Measurements from ENCODE around the gene BLOC1S2.
"Not testable (repeated sequence)": the region's sequence is repeated elsewhere in the genome, so short reads cannot be mapped to it uniquely, and the experiment has no call there.

Gene BLOC1S2

DNA sequence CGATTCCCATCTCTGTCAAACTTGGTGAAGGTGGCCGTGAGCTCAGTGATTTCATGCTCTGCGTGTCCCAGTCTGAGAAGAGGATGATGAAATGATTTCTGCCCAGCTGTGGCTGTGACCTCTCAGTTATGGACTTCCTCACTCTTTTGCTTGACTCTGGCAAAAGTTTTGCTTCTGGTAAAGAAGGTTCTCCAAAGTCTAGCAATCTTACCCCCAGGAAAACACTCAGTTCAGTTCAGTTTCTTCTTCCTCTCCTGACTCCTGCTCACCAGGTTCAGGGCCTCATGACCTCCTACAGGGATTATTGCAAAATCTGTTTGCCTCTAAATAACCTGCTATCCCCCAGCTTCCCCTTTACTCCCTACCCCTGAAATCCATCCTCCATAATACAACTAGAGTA lies 4.9 kb upstream of the BLOC1S2 start:
- no peak for DNase-seq (ENCODE audit: low read depth, low spot score)

DNA sequence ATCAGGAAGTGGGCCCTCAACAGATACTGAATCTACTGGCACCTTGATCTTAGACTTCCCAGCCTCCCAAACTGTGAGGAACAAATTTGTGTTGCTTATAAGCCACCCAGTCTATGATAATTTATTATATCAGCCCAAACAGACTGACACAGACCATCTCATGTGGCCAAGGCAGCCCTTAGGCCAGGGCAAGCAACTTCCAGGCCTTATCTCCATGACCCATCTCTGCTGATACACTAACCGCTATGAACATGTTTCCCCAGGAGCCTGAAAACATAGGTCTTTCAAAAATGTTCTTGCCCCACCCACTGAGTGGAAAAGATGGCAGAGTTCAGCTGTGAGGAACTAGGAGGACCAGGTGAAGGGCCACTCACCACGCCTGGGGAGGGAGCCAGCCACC lies 3.2 kb upstream of the BLOC1S2 start:
- no peak for DNase-seq (ENCODE audit: low read depth, low spot score)

DNA sequence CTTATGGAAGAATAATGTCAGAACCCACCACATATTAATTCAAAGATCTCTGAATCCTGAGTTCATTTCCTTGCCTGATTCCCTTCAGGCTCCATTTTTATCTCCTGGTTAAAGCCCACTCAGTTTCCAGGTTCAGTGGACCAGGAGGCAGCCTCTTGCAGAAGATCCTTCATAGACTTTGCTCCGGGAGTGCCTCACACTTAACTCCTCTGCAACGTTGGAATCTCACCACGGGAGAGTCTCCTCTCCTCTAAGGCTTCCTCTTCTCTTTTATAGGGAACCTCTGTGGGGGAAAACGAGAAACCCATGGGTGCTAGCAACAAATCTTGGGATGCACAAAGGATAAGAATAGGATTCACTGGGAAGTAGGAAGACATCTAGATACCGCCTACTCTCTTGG lies 1.7 kb upstream of the BLOC1S2 start:
- no peak for DNase-seq (ENCODE audit: low read depth, low spot score)

DNA sequence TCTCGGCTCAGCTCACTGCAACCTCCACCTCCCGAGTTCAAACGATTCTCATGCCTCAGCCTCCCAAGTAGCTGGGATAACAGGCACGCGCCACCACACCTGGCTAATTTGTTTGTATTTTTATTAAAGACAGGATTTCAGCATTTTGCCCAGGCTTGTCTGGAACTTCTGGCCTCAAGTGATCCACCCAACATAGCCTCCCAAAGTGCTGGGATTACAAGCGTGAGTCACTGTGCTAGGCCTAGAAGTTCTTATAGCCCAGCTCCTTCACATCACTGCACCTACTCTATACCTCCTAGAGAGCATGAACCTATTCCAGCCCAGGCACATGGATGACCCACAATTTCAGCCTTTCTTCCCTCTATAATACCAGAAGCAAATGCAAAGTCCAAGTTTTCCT lies 1.3 kb upstream of the BLOC1S2 start:
- no peak for DNase-seq (ENCODE audit: low read depth, low spot score)

DNA sequence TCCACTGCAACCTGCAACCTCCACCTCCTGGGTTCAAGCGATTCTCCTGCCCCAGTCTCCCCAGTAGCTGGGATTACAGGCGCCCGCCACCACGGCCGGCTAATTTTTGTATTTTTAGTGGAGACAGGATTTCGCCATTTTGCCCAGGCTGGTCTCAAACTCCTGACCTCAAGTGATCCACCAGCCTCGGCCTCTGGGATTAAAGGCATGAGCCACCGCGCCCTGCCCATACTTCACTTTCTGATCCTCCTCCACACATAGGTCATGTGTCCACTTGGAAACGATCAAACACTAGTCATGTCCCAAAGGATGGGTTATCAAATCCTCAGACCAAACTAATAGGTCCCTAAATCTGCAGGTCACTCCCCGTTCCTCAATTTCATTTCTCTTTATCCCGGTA lies 1.2 kb downstream of the BLOC1S2 start:
- not testable (repeated sequence) for DNase-seq (ENCODE audit: low read depth, low spot score)

DNA sequence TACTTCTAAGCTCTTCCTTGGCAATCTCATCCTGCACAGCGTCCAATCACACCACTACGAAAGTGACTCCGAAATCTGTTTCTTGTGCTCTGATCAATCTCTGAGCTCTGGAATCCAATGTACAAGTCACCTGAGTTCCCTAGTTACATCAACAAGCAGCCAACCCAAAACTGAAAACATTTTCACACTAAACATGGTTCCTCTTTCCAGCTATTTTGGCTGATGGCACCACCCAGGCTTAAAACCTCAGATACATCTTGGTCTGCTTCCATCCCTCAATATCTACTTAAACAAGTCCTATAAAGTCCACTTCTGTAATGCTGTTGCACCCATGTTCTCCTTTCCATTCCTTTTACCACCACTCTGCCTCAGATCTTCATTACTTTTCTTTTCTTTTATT lies 3.6 kb downstream of the BLOC1S2 start:
- DNase-seq (ENCODE audit: low read depth, low spot score): no peak

DNA sequence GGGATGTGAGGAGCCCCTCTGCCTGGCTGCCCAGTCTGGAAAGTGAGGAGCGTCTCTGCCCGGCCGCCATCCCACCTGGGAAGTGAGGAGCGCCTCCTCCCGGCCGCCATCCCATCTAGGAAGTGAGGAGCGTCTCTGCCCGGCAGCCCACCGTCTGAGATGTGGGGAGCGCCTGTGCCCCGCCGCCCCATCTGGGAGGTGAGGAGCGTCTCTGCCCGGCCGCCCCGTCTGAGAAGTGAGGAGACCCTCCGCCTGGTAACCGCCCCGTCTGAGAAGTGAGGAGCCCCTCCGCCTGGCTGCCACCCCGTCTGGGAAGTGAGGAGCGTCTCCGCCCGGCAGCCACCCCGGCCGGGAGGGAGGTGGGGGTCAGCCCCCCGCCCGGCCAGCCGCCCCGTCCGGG lies 9.5 kb downstream of the BLOC1S2 start:
- DNase-seq (ENCODE audit: low read depth, low spot score): not testable (repeated sequence)

DNA sequence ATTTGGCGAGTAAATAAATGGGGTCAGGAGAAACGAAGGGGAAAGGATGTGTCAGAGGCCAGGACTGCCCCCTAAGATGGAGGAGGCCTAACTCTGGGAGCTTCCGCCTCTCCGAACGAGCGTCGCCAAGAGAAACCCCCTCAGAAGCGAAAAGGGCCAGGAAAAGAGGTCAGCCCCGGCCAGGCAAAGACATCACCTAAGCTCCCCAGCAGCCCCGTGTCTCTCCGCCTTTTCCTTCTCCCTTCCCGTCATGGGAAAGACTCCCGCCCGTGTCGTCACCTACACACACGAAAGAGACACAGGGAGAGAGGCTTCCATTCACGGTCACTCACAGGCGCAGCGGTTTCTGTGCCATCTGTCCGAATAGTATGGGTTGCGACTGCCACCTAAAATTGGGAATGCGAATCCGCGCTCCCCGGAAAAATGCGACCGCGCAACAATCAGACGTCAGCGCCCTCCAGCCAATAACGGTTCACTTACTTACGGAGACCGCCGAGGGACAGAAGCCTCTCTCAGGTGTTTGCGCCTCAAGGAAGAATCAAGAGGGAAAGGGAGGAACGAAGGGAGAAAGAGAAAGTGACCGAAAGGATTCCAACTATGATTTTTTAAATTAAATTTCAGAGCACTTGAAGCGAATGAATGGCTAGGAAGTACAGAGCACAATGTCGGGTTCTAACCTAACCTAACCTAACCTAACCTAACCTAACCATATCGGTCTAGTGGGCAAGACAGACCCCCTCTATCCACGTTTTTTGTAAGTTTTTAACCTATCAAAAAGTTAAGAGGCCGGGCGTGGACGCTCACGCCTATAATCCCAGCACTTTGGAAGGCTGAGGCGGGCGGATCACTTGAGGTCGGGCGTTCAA lies 19.0 kb downstream of the BLOC1S2 start, which contains the start of gene CWF19L1:
Gene CWF19L1, minus strand, starts transcription at position 400 of the 866 bp plus-strand sequence. Its CDS starts 45 bp downstream, at position 355.
- peak; percentile 69 for DNase-seq (ENCODE audit: low read depth, low spot score)

DNA sequence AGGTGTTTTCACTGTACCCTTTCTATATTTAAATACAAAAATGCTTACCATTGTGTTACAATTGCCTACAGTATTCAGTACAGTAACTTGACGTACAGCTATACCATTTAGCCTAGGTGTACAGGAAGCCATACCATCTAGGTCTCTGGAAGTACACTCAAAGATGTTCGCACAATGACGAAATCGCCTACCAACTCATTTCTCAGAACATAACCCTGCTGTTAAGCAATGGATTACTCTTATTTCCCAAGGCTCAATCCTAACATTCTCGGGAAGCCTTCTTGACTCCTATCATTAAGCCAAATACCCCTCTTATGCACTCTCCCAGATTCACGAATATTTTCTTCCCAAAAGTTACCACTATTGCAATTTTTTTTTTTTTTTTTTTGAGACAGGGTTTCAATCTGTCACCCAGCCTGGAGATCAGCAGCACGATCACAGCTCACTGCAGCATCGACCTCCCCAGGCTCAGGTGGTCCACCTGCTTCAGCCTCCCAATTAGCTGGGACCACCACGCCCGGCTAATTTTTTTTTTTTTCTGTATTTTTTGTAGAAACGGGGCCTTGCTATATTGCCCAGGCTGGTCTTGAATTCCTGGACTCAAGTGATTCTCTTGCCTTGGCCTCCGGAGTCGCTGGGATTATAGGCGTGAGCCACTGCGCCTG lies 20.5 kb downstream of the BLOC1S2 start:
- DNase-seq (ENCODE audit: low read depth, low spot score): no peak

DNA sequence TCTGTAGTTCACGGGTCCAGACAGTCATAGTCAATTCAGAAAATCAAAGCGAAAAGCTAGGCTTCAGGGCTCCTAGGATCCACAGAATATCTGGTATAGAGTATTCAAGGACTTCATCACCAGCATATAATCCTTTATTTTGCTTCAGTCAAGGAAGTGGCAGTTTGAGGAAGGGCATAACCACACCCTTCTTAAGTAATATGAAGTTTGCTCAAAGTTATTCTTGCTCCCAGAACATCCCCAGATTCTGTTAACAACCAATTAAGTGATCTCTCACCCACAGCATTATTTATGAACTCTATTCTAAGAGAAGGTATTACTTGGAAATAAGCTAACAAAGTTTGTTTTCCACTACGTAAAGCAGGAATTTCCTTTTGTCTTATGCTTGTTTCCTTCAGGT lies 32.3 kb downstream of the BLOC1S2 start:
- no peak for DNase-seq (ENCODE audit: low read depth, low spot score)

DNA sequence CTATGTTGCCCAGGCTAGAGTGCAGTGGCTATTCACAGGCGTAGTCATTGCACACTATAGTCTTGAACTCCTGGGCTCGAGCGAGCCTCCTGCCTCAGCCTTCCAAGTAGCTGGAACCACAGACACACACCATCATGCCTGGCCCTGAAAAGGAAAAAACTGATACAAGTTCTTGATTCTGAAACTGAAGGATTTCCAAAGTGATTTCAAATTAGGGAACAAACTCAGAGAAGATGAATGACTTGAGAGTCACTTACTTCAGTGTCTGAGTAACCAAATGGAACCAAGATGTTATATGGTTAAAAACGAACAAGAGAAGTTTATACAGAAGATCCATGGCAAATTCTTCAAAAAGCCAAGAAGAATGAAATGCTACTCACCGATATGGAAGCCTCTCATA lies 33.4 kb downstream of the BLOC1S2 start:
- DNase-seq (ENCODE audit: low read depth, low spot score): no peak

DNA sequence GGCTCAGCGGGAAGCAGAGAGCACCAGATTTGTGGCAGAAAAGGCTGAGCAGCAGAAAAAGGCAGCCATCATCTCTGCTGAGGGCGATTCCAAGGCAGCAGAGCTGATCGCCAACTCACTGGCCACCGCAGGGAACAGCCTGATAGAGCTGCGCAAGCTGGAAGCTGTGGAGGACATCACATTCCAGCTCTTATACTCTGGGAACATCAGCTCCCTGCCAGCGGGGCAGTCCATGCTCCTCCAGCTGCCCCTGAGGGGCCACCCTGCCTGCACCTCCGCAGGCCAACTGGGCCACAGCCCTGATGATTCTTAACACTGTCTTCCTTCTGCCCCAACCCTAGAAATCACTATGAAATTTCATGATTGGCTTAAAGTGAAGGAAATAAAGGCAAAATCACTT lies 37.7 kb downstream of the BLOC1S2 start:
- DNase-seq (ENCODE audit: low read depth, low spot score): no peak

DNA sequence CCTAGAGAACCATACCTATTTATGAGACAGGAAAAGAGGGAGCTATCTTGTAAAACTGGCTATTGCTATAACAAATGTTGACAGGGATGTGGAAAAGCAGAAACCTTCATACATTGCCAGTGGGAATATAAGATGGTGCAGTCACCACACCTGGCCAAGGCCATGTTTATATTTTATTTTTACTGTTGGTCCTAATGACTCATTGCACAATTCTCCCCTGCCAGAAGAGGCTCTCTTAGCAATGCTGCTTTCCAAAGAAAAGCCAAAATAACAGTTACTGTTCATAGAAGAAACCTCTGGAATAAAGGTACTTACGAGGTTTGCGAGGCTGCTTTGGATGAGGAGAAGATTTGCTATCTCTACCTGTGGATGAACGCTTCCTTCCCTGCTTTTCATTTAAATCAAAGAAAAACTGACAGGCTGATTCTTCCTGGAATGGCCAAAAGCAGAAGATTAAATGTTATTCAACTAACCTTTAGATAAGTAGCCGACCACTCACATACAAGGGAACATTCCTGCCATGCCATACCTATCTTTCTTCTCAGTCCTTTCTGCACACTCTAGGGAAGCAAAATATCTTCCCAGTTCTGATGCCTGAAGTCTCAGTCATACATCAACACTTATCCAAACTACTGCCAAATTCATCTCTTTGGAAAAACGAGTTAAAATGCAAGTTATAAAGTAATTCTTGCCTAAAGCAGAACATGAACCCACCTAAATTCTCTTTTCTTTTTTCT lies 40.8 kb downstream of the BLOC1S2 start:
- DNase-seq (ENCODE audit: low read depth, low spot score): no peak

DNA sequence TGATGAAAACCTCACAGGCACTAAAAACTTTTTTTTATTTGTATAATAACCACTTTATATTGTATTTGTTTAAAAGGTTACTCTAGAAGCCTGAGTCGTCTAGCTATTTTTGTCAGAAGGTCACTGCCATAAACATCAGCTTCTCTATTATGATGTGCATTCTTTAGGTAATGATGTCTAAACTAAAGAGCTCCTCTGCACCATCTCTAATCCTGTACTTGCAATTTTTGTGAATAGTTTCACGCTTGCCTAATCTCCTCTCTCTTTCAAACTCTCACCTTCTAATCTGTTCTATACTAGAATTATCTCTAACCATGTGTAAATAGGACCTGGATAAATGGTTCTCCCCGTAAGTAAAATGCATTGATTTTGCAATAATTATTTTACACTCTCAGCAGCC lies 46.6 kb downstream of the BLOC1S2 start:
- no peak for DNase-seq (ENCODE audit: low read depth, low spot score)

DNA sequence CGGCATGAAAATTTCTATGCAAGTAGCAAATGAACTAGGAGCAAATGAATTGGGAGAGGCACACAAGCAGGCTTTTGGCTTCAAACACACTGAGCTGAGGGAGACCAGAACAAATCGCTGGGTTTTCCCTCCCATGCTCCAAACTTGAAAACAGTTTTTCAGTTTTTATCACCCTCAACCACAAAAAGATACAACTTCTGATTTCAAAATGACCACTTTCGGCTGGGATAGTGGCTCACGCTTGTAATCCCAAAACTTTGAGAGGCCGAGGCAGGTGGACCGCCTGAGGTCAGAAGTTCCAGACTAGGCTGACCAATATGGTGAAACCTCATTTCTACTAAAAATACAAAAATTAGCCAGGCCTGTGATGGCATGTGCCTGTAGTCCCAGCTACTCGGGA lies 48.1 kb downstream of the BLOC1S2 start:
- DNase-seq (ENCODE audit: low read depth, low spot score): no peak

DNA sequence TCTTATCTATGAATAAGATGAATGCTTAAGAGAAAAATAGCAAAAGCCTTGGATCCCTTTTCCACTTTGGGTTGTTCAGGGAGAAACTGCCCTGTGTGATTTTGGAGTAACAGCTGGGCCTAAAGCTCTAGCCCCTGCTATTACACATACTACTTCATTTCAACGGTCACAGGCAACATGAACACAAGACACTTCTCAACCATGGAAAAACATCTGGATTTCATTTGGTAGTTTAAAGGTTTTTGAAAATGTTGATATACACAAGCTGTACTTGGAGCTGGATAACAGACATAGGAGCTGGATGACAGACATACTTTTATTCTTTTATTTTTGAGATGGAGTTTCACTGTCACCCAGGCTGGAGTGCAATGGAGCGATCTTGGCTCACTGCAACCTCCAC lies 54.4 kb downstream of the BLOC1S2 start:
- DNase-seq (ENCODE audit: low read depth, low spot score): no peak

DNA sequence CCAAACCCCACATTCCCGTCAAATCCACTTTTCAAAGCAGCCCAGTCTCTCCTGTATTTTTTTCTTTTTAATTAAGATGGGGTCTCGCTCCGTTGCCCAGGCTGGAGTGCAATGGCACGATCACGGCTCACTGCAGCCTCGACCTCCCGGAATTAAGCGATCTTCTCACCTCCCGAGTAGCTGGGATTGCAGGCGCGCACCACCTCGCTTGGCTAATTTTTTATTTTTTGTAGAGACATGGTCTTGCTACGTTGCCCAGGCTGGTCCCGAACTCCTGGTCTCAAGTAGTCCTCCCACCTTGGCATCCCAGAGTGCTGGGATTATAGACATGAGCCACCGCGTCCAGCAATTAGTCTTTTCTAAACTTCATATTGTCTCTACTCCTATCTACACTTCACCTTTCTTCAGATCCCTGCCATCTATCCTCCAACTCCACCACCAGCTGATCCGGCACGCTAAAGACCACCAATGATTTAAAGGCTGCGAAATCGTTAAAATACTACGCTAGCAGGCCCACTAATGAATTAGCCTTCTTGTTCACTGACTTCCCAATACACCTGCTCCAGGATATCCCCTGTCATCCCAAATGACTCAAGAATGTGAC lies 56.6 kb downstream of the BLOC1S2 start:
- no peak for DNase-seq (ENCODE audit: low read depth, low spot score)

DNA sequence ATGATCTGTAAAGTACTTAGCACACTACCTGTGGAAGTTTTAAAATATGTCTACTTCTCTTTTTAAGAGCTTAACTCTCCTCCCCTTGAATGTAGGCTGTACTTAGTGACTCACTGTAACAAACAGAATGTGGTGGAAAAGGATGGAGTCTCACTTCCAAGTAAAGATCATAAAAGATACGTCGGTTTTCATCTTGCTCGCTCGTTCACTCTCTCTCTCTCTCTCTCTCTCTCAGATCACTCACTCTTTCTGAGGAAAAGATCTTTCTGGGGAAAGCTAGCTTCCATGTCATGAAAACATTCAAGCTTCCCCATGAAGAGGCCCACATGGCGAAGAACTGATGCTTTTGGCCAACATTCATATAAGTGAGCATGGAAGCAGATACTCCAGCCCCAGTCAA lies 62.6 kb downstream of the BLOC1S2 start:
- DNase-seq (ENCODE audit: low read depth, low spot score): no peak
